Suprapubic skin (tissue), 4 donors: ENCODE measurements around the gene WDR6. TPM values are rescaled to one million over a fixed set of nuclear protein-coding genes. Genes with fewer than 3 reads are reported as not detected.
A peak's percentile ranks its signal among the peaks of the same experiment; 100 is the strongest.

ENCODE experiments used
- DNase-seq, 2 donors: peaks; one replicate each; pipeline ENCODE4 v3.0.0-alpha.2; 2019; ENCODE audit warnings: low spot score in 2 of 2
- H3K27ac ChIP-seq: fragments of 200-600 bp; sonication (generic); one replicate; pipeline ENCODE4 v1.5.1; 2019
- H3K27me3 ChIP-seq: fragments of 200-600 bp; sonication (generic); one replicate; pipeline ENCODE4 v1.5.1; 2019
- H3K36me3 ChIP-seq: fragments of 200-600 bp; sonication (generic); one replicate; pipeline ENCODE4 v1.5.1; 2019
- H3K4me1 ChIP-seq: fragments of 200-600 bp; sonication (generic); one replicate; pipeline ENCODE4 v1.5.1; 2019
- H3K4me3 ChIP-seq: fragments of 200-600 bp; sonication (generic); one replicate; pipeline ENCODE4 v1.5.1; 2019; ENCODE audit warnings: mild to moderate bottlenecking
- H3K9me3 ChIP-seq: fragments of 200-600 bp; sonication (generic); one replicate; pipeline ENCODE4 v1.5.1; 2019
- CTCF ChIP-seq, 2 donors: fragments of 200-600 bp in 1 of 2; fragments of 450-650 bp in 1 of 2; sonication (generic) in 1 of 2; IDR thresholded peaks; one replicate each; pipeline ENCODE4 v1.5.1; 2016 to 2019; ENCODE audit warnings: antibody characterized with exemption in 2 of 2, mild to moderate bottlenecking in 1 of 2, moderate library complexity in 1 of 2
- EP300 ChIP-seq: sonication (generic); formaldehyde crosslinking; IDR thresholded peaks from one replicate; pipeline ENCODE4 v1.6.1; 2017; ENCODE audit warnings: antibody characterized with exemption
- POLR2A ChIP-seq, 2 donors: fragments of 450-650 bp; IDR thresholded peaks; one replicate each; pipeline ENCODE4 v1.6.1; 2017; ENCODE audit warnings: antibody characterized with exemption in 2 of 2, mild to moderate bottlenecking in 2 of 2, moderate library complexity in 2 of 2
- POLR2AphosphoS5 ChIP-seq, 3 donors: sonication (generic); formaldehyde crosslinking; IDR thresholded peaks; one replicate each; pipeline ENCODE4 v1.6.1; 2017; ENCODE audit warnings: antibody characterized with exemption in 3 of 3
- WGBS: methylation state at CpG from one replicate; pipeline ENCODE4 v1.1.5; 2018; 5-methylcytosine and 5-hydroxymethylcytosine counted together
- total RNA-seq, 4 donors: library from RNA; depleted of rRNA; stranded (reverse); fragments of >200 nt; gene quantifications; one replicate each; pipeline ENCODE4 v1.1.0, GENCODE V29; 2016

The WDR6 gene
- total RNA-seq, 4 donors from 2014 or later, result 49.1 to 105 (median 55.5) TPM

- Histone ChIP-seq H3K27me3 (no peaks in the 10 kb centered on the region), H3K4me1 (peaks cover 38% of the 10 kb centered on the region), H3K9me3 (no peaks in the 10 kb centered on the region), H3K36me3 (peaks cover 11% of the 10 kb centered on the region), H3K4me3 (peak overlapping the region; percentile 93), H3K27ac (peak overlapping the region; percentile 94)
- no peak for TF ChIP-seq CTCF (IDR thresholded peaks at IDR 0.05)
- TF ChIP-seq POLR2AphosphoS5 (IDR thresholded peaks at IDR 0.05), result no peak
- no peak for TF ChIP-seq EP300
- TF ChIP-seq POLR2A (IDR thresholded peaks at IDR 0.05), result no peak
- 43% methylated on average over 5 of the region's 5 CpGs for WGBS
- DNase-seq, result no peak
Measured at GRCh38 chr3:48991851-48992545, 15.2 kb upstream of the WDR6 start.

- H3K4me1 ChIP-seq, result peaks cover 33% of the 10 kb centered on the region
Measured at GRCh38 chr3:48993834-48994233, 13.4 kb upstream of the WDR6 start.

GRCh38 chr3:48996640-48997039 lies 10.6 kb upstream of the WDR6 start:
- H3K27ac ChIP-seq, result no peak overlapping the region
- 89% methylated on average over 6 of the region's 8 CpGs for WGBS
- H3K4me3 ChIP-seq, result no peak overlapping the region
- no peaks in the 10 kb centered on the region for H3K27me3 ChIP-seq
- H3K4me1 ChIP-seq, result peaks cover 8% of the 10 kb centered on the region
- no peak for DNase-seq
- H3K9me3 ChIP-seq, result no peaks in the 10 kb centered on the region
- TF ChIP-seq EP300, result no peak
- TF ChIP-seq POLR2A (IDR thresholded peaks at IDR 0.05), result no peak
- TF ChIP-seq POLR2AphosphoS5 (IDR thresholded peaks at IDR 0.05), result no peak
- TF ChIP-seq CTCF (IDR thresholded peaks at IDR 0.05), result no peak
- peaks cover 18% of the 10 kb centered on the region for H3K36me3 ChIP-seq

More at GRCh38 chr3:48993834-48994233, 13.4 kb upstream of the WDR6 start:
- no peak overlapping the region for H3K27ac ChIP-seq
- peaks cover 18% of the 10 kb centered on the region for H3K36me3 ChIP-seq
- no peak overlapping the region for H3K4me3 ChIP-seq
- no peaks in the 10 kb centered on the region for H3K27me3 ChIP-seq
- TF ChIP-seq POLR2AphosphoS5 (IDR thresholded peaks at IDR 0.05) (no peak), EP300 (no peak), CTCF (IDR thresholded peaks at IDR 0.05) (no peak), POLR2A (IDR thresholded peaks at IDR 0.05) (no peak)
- DNase-seq, result no peak
- no peaks in the 10 kb centered on the region for H3K9me3 ChIP-seq

DNA sequence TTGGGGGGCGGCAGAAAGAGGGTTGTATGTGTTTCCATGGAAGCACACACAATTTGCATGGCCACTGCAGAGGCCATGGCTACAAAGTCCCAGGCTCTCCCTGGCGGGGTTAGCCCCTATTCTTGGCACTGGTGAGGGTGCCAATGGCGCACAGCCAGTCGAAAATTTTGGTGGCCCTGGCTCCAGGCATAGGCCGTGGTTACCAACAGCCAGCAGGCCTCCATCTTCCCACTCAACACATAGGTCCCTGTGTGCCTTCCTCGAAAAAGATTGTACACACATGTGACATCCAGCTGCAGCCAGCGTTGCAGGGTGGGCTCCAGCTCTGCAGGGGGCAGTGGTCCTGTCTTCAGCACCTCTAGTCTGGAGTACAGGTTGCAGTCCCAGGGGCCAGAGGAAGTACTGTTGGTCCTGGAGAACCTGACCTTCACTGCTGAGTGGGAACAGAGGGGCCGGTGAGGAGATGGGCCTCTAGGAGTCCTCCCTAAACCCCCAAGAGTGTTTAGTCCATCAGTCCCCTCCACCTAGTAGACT lies 10.0 kb upstream of the WDR6 start:
- WGBS, result 100% methylated on average over 3 of the region's 8 CpGs
- H3K36me3 ChIP-seq, result peaks cover 18% of the 10 kb centered on the region
- no peak overlapping the region for H3K4me3 ChIP-seq
- H3K4me1 ChIP-seq, result peaks cover 2% of the 10 kb centered on the region
- H3K9me3 ChIP-seq, result no peaks in the 10 kb centered on the region
- no peaks in the 10 kb centered on the region for H3K27me3 ChIP-seq
- no peak for DNase-seq
- H3K27ac ChIP-seq, result no peak overlapping the region
- no peak for TF ChIP-seq POLR2A (IDR thresholded peaks at IDR 0.05)

- H3K4me1 ChIP-seq, result no peaks in the 10 kb centered on the region
- no peaks in the 10 kb centered on the region for H3K27me3 ChIP-seq
- no peak overlapping the region for H3K4me3 ChIP-seq
- no peak overlapping the region for H3K27ac ChIP-seq
- DNase-seq, result no peak
- TF ChIP-seq EP300 (no peak), CTCF (IDR thresholded peaks at IDR 0.05) (no peak), POLR2AphosphoS5 (IDR thresholded peaks at IDR 0.05) (no peak), POLR2A (IDR thresholded peaks at IDR 0.05) (no peak)
- 85% methylated on average over 17 of the region's 20 CpGs for WGBS
- no peaks in the 10 kb centered on the region for H3K9me3 ChIP-seq
- H3K36me3 ChIP-seq, result peaks cover 18% of the 10 kb centered on the region
Measured at GRCh38 chr3:48997714-48998637, 9.2 kb upstream of the WDR6 start.
